MG63 (cell line): ENCODE results near the gene BCL11A. TPM values are rescaled to one million over a fixed set of nuclear protein-coding genes. Genes with fewer than 3 reads are reported as not detected.

Experiments
- DNase-seq: peaks from one replicate; pipeline ENCODE4 v3.0.0-alpha.2; 2020
- H3K27me3 ChIP-seq: fragments of 250-450 bp; sonication (Bioruptor Pico); 2 replicates; pipeline ENCODE4 v1.5.1; 2020; ENCODE audit warnings: mild to moderate bottlenecking, moderate library complexity
- H3K36me3 ChIP-seq: fragments of 250-450 bp; sonication (Bioruptor Pico); 2 replicates; pipeline ENCODE4 v1.5.1; 2020; ENCODE audit warnings: mild to moderate bottlenecking, moderate library complexity
- H3K4me3 ChIP-seq: fragments of 250-450 bp; sonication (Bioruptor Pico); 2 replicates; pipeline ENCODE4 v1.5.1; 2020; ENCODE audit warnings: mild to moderate bottlenecking, moderate library complexity
- H3K9me3 ChIP-seq: fragments of 250-450 bp; sonication (Bioruptor Pico); 2 replicates; pipeline ENCODE4 v1.5.1; 2020; ENCODE audit warnings: mild to moderate bottlenecking, moderate library complexity
- total RNA-seq: library from RNA; depleted of rRNA; stranded (reverse); fragments of >200 nt; shearing (Covaris generic); gene quantifications from 2 replicates; pipeline ENCODE4 v1.2.3, GENCODE V29; 2014; ENCODE audit warnings: low replicate concordance

Gene BCL11A
- total RNA-seq, 1 experiment from 2014 or later, result not detected

GRCh38 chr2:60490848-60491247, 62.6 kb downstream of the BCL11A start:
- Histone ChIP-seq H3K27me3 (no peaks in the 10 kb centered on the region), H3K9me3 (no peaks in the 10 kb centered on the region), H3K36me3 (no peaks in the 10 kb centered on the region), H3K4me3 (no peak overlapping the region)
- DNase-seq, result no peak

DNA sequence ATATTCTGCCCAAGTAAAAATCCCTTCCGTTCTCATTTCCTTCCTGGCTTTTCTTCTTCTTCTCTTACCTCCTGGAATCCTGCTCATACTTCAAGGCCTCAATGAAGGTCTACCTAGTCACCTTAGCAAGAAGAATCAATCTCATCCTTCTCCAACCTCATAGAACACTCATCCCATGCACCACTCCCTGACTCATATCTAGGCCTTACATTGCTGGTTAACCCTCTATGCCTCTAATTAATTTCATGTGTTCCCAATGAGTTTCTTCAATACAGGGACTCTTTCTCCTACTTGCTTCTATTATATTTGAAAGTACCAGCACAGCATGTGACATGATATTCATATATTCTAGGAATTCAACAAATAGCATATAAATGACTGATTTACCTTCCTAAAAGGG, 63.0 kb downstream of the BCL11A start:
- Histone ChIP-seq H3K27me3 (no peaks in the 10 kb centered on the region), H3K36me3 (no peaks in the 10 kb centered on the region), H3K4me3 (no peak overlapping the region), H3K9me3 (no peaks in the 10 kb centered on the region)
- no peak for DNase-seq

DNA sequence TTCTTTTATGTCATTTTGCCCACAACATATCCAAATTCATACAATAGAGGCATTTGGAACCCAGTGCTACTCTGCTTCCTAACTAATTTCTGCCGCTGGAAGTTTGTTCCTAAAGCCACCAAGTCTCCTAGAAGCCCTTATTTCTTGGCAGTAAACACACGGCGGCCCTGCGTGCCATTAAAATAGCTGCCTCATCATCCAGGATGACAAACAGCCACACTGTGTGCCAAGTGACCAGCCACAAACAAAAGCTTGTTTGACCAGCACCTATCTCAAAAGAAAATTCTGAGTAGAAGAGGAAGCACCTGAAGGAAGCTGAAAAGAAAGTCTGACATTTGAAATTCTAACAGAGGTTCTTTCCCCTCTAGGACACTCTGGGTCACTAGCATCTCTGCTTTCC, 64.2 kb downstream of the BCL11A start:
- H3K36me3 ChIP-seq, result no peaks in the 10 kb centered on the region
- DNase-seq, result no peak
- H3K27me3 ChIP-seq, result no peaks in the 10 kb centered on the region
- no peaks in the 10 kb centered on the region for H3K9me3 ChIP-seq
- no peak overlapping the region for H3K4me3 ChIP-seq

GRCh38 chr2:60488291-60488690, 65.2 kb downstream of the BCL11A start:
- no peak overlapping the region for H3K4me3 ChIP-seq
- no peaks in the 10 kb centered on the region for H3K27me3 ChIP-seq
- H3K9me3 ChIP-seq, result no peaks in the 10 kb centered on the region
- no peak for DNase-seq
- no peaks in the 10 kb centered on the region for H3K36me3 ChIP-seq

DNA sequence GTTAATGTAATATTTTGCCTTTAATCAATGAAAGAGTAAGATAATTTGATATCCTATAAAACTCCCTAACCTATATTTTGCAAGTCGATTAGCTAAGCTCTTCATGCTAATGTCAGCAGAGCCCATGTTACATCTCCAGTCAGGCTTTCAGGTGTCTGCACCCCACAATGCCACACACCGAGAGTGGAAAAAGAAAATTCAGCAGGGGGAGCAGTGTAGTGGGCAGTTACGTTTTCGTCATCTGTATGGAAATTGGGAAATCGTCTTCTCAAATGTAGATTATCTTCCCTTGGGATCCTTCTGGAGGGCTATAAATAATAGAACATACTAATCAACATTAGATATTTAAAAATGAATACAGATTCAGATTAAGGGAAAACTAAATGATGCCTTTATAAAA, 66.3 kb downstream of the BCL11A start:
- Histone ChIP-seq H3K4me3 (no peak overlapping the region), H3K9me3 (no peaks in the 10 kb centered on the region), H3K36me3 (no peaks in the 10 kb centered on the region), H3K27me3 (no peaks in the 10 kb centered on the region)
- DNase-seq, result no peak

DNA sequence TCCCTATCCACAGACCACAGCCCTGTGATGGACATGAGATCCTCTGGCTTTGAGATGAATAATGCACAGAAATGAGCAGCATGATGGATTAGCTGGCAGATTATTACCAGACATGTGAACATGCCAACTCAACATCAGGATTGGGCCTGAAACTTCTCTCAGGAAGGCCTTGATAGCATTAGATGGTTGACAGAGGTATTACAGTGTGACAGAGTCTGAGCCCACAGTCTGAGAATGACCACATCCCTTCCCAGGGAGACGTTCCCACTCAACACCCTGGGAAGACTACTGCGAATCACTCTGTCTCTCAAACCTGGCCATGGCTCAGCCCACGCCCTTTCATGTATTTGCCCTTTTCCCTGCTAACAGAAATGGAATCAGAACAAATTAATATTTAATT, 66.9 kb downstream of the BCL11A start:
- Histone ChIP-seq H3K36me3 (no peaks in the 10 kb centered on the region), H3K9me3 (no peaks in the 10 kb centered on the region), H3K4me3 (no peak overlapping the region), H3K27me3 (no peaks in the 10 kb centered on the region)
- no peak for DNase-seq

DNA sequence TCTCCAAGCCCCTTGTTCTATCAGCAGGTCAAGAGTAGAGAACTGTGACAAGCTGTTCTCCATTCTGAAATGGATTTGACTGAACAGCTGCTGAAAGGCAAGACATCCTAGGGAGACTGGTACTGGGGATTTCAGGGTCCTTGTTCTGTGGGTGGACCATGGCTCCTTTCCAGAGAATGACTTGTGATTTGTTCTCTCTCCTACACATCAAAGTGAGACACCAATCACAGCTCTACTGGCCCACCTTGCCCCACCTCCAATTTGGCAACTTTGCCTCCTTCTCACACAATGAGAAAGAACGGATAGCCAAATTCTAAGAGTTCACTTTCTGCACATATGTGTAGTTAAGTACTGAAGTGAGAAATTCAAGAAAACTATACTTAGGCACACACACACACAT, 67.4 kb downstream of the BCL11A start:
- no peaks in the 10 kb centered on the region for H3K9me3 ChIP-seq
- no peak overlapping the region for H3K4me3 ChIP-seq
- DNase-seq, result no peak
- H3K36me3 ChIP-seq, result no peaks in the 10 kb centered on the region
- no peaks in the 10 kb centered on the region for H3K27me3 ChIP-seq

DNA sequence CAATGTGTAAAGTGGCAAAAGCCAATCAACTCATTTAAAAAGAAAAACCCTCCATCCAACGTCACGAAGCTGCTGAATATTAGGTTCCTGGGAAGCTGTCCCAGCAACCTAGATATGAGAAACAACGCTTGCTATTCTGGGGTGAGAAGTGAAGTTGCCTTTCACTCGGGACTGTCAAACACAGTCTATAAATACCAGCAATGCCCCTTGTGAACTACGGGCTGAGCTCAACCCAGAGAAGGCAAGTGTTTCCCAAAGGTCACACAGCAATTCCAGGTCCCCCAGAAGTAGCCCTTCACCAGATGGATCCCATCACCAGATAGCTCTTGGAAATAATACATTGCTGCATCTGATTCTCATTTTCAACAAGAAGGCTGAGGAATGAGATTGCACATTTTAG, 67.9 kb downstream of the BCL11A start:
- no peaks in the 10 kb centered on the region for H3K36me3 ChIP-seq
- no peaks in the 10 kb centered on the region for H3K27me3 ChIP-seq
- DNase-seq, result no peak
- H3K9me3 ChIP-seq, result no peaks in the 10 kb centered on the region
- no peak overlapping the region for H3K4me3 ChIP-seq

DNA sequence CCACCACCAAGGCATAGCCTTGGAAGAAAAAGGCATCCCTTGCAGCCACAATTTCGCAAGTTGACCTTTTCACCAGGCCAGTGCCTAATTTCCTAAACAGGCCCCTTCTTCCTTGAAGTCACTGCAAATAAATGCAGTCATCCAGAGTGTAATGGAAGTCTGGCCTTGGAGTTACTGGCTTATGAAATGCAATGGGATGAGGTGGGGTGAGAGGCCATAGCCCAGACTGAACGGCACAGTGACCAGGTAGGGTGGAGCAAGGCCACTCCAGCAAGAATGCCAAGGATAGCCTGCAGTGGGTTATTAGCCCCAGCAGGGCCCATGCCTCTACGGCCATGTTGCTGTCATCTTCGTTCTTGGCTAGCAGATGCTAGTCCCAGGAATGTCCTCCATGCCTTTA, 68.4 kb downstream of the BCL11A start:
- Histone ChIP-seq H3K36me3 (no peaks in the 10 kb centered on the region), H3K4me3 (no peak overlapping the region), H3K27me3 (no peaks in the 10 kb centered on the region), H3K9me3 (no peaks in the 10 kb centered on the region)
- DNase-seq, result no peak

DNA sequence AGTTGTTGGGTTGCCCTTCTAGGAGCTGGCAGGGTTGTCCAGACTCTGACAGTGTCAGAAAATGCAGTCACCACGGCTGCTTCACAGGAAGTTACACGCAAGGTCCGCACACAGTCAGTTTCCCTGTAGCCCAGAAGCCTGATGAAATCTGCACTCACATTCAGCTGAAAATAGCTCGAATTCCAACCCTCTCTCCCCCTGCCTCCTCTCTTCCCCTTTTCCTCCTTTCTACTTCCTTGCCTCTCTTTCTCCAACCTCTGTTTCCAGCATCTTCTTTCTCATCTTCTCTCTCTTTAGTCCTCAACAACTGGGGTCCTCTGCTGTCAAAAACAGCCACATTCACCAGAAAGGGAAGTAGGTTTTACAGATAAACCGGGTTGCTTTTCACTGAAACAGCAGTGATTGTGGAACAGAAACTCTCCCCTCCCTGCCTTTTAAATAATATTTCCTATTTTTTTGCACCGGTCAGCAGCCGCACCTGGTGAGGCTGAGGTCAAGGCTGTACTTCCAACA, 69.3 kb downstream of the BCL11A start:
- no peak for DNase-seq
- Histone ChIP-seq H3K36me3 (no peaks in the 10 kb centered on the region), H3K4me3 (no peak overlapping the region), H3K27me3 (no peaks in the 10 kb centered on the region), H3K9me3 (no peaks in the 10 kb centered on the region)

GRCh38 chr2:60483401-60483800, 70.1 kb downstream of the BCL11A start:
- DNase-seq, result no peak
- H3K4me3 ChIP-seq, result no peak overlapping the region
- no peaks in the 10 kb centered on the region for H3K9me3 ChIP-seq
- H3K27me3 ChIP-seq, result no peaks in the 10 kb centered on the region
- no peaks in the 10 kb centered on the region for H3K36me3 ChIP-seq

DNA sequence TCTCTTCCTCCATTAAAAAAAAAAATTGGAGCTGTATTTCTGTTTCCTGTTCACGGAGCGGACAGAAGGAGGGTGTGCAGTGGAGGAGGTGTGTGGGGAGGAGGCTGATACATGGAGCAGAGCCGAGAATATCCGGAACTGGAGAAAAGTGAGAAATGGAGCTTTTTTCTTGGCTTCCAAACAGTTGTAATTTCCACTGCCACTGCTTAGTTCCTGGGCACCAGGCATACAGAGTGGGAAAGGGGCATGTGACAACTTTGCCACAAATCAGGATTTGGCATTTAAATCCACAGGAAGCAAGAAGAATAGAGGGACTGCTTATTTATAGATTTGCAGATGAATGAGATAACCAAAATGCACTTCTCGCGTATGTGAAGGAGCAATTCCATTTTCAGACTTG, 71.2 kb downstream of the BCL11A start:
- no peak for DNase-seq
- Histone ChIP-seq H3K4me3 (no peak overlapping the region), H3K9me3 (no peaks in the 10 kb centered on the region), H3K27me3 (no peaks in the 10 kb centered on the region), H3K36me3 (no peaks in the 10 kb centered on the region)

DNA sequence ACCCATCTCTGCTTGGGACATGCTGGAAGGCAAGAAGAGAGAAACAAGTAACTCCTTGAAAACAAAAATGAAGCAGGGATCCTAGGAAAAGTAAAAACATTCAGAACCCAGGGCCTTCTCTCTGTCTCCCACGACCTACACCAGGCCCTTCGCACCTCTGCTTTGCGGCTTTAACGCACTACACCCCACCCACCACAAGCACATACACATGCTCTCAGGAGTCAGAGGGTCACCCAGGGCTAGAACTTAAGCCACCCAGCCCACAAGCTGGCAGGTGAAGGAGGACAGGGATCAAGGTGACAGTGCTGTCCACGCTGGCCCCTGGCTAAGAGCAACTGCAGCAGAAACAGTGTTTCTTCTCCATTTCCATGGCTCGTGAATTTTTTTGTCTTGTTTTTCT, 72.2 kb downstream of the BCL11A start:
- no peak overlapping the region for H3K4me3 ChIP-seq
- no peak for DNase-seq
- H3K9me3 ChIP-seq, result no peaks in the 10 kb centered on the region
- no peaks in the 10 kb centered on the region for H3K27me3 ChIP-seq
- no peaks in the 10 kb centered on the region for H3K36me3 ChIP-seq

GRCh38 chr2:60480089-60480773, 73.2 kb downstream of the BCL11A start:
- Histone ChIP-seq H3K36me3 (no peaks in the 10 kb centered on the region), H3K27me3 (no peaks in the 10 kb centered on the region), H3K4me3 (no peak overlapping the region), H3K9me3 (no peaks in the 10 kb centered on the region)
- no peak for DNase-seq

GRCh38 chr2:60479226-60480088, 74.0 kb downstream of the BCL11A start:
- no peaks in the 10 kb centered on the region for H3K9me3 ChIP-seq

GRCh38 chr2:60478660-60479059, 74.8 kb downstream of the BCL11A start:
- H3K36me3 ChIP-seq, result no peaks in the 10 kb centered on the region
- H3K27me3 ChIP-seq, result no peaks in the 10 kb centered on the region
- H3K4me3 ChIP-seq, result no peak overlapping the region
- no peak for DNase-seq
- no peaks in the 10 kb centered on the region for H3K9me3 ChIP-seq

More at GRCh38 chr2:60479226-60480088, 74.0 kb downstream of the BCL11A start:
- no peaks in the 10 kb centered on the region for H3K27me3 ChIP-seq
- no peaks in the 10 kb centered on the region for H3K36me3 ChIP-seq
- DNase-seq, result no peak
- H3K4me3 ChIP-seq, result no peak overlapping the region

DNA sequence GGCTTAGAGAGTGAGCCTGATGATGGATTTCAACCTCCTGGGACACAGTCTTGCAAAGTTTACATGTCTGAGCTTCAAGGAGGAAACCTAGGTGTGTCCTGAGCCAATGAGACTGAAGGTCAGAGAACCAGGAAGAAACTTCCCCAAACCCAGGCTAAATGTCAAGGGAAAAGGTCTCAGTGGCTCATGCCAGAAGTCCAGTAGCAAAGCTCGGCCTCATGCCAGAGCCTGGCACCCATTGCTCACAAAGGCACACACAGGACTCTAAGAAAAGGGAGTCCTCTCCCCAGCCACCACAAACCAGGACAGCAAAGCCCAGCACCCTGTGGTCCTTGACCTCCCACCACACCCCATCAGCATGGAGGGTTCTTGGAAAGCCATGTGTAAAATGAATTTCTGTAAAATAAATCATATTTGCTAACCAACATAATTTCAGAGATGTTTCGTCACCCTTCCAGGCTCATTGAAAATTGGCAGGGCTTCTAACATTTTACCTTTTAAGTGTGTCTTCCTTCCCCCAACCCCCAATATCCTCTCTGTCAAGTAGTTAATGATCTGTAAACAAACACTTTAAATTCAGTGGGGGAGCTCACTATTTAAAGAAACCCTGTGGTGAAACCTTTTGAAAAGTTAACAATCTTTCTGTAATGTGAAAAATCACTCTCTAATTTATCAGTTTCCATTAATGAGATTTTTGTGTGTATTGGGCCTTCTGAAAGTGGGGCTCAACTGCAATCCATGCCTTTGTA, 77.1 kb downstream of the BCL11A start:
- H3K36me3 ChIP-seq, result no peaks in the 10 kb centered on the region
- DNase-seq, result no peak
- no peaks in the 10 kb centered on the region for H3K27me3 ChIP-seq
- no peak overlapping the region for H3K4me3 ChIP-seq
- no peaks in the 10 kb centered on the region for H3K9me3 ChIP-seq
